GM23338 (cell line): ENCODE results near the gene RSPO1. TPM values are rescaled to one million over a fixed set of nuclear protein-coding genes. Genes with fewer than 3 reads are reported as not detected.

Experiments used
- ATAC-seq: fragments of 200-7000 bp; cut with Tn5 transposase; 3 replicates; pipeline ENCODE4 v1.9.1; 2020
- DNase-seq: peaks from one replicate; pipeline ENCODE4 v3.0.0-alpha.2; 2015; ENCODE audit warnings: low spot score
- H2AFZ ChIP-seq: fragments of 200-600 bp; sonication (generic); 2 replicates; pipeline ENCODE4 v1.8.0; 2016; ENCODE audit warnings: antibody characterized with exemption, mild to moderate bottlenecking, moderate library complexity
- H3F3A ChIP-seq: fragments of 200-600 bp; sonication (generic); replicated peaks from 2 replicates; pipeline ENCODE4 v1.8.0; 2017; ENCODE audit warnings: antibody characterized with exemption, mixed run types, low read depth
- H3K27ac ChIP-seq: fragments of 200-600 bp; sonication (generic); 2 replicates; pipeline ENCODE4 v1.6.1; 2016; ENCODE audit warnings: low read depth
- H3K27me3 ChIP-seq: fragments of 200-600 bp; sonication (generic); 2 replicates; pipeline ENCODE4 v1.8.0; 2016; ENCODE audit warnings: mild to moderate bottlenecking, mixed run types, moderate library complexity; ENCODE audit not compliant: insufficient read depth
- H3K36me3 ChIP-seq: fragments of 200-600 bp; sonication (generic); 2 replicates; pipeline ENCODE4 v1.8.0; 2016; ENCODE audit warnings: mild to moderate bottlenecking; ENCODE audit not compliant: insufficient read depth
- H3K4me1 ChIP-seq: fragments of 200-600 bp; sonication (generic); 2 replicates; pipeline ENCODE4 v1.8.0; 2016; ENCODE audit warnings: mild to moderate bottlenecking, moderate library complexity; ENCODE audit not compliant: insufficient read depth
- H3K4me2 ChIP-seq: fragments of 200-600 bp; sonication (generic); 2 replicates; pipeline ENCODE4 v1.7.1; 2017; ENCODE audit warnings: mixed run types
- H3K4me3 ChIP-seq: fragments of 200-600 bp; sonication (generic); 2 replicates; pipeline ENCODE4 v1.6.1; 2016; ENCODE audit warnings: mixed run types
- H3K79me2 ChIP-seq: fragments of 200-600 bp; sonication (generic); replicated peaks from 2 replicates; pipeline ENCODE4 v1.8.0; 2017; ENCODE audit warnings: mild to moderate bottlenecking; ENCODE audit not compliant: insufficient read depth
- H3K9me2 ChIP-seq: fragments of 200-600 bp; sonication (generic); 2 replicates; pipeline ENCODE4 v1.8.0; 2017; ENCODE audit not compliant: insufficient read depth
- H4K20me1 ChIP-seq: fragments of 200-600 bp; sonication (generic); replicated peaks from 2 replicates; pipeline ENCODE4 v1.8.0; 2017; ENCODE audit warnings: mild to moderate bottlenecking; ENCODE audit not compliant: insufficient read depth
- H3K27ac Mint-ChIP-seq: 2 replicates; pipeline ENCODE4 v1.8.0; 2020; ENCODE audit warnings: inconsistent platforms, mild to moderate bottlenecking, moderate library complexity, mixed read lengths
- H3K27me3 Mint-ChIP-seq: 3 replicates; pipeline ENCODE4 v1.8.0; 2022; ENCODE audit warnings: low read depth, mild to moderate bottlenecking, moderate library complexity, mixed read lengths, inconsistent platforms; ENCODE audit not compliant: insufficient read depth, poor library complexity
- H3K36me3 Mint-ChIP-seq: 3 replicates; pipeline ENCODE4 v1.8.0; 2021; ENCODE audit warnings: low read depth, mild to moderate bottlenecking, inconsistent platforms, moderate library complexity, mixed read lengths
- H3K4me1 Mint-ChIP-seq: 3 replicates; pipeline ENCODE4 v1.8.0; 2020; ENCODE audit warnings: mild to moderate bottlenecking, inconsistent platforms, mixed read lengths
- H3K4me3 Mint-ChIP-seq: 3 replicates; pipeline ENCODE4 v1.8.0; 2021; ENCODE audit warnings: moderate library complexity, mild to moderate bottlenecking, inconsistent platforms, mixed read lengths
- H3K9me3 Mint-ChIP-seq: 3 replicates; pipeline ENCODE4 v1.8.0; 2020; ENCODE audit warnings: moderate library complexity, mild to moderate bottlenecking, inconsistent platforms, mixed read lengths
- CREB1 ChIP-seq: fragments of 250-450 bp; sonication (Bioruptor Pico); IDR thresholded peaks from 2 replicates; pipeline ENCODE4 v1.5.0; 2020; ENCODE audit warnings: low read depth, mild to moderate bottlenecking, moderate library complexity
- EZH2 ChIP-seq: fragments of 200-600 bp; sonication (generic); IDR thresholded peaks from one replicate; pipeline ENCODE4 v1.8.0; 2017; ENCODE audit warnings: antibody characterized with exemption, mild to moderate bottlenecking, low read depth; ENCODE audit not compliant: unreplicated experiment
- EZH2phosphoT487 ChIP-seq: fragments of 200-600 bp; sonication (generic); IDR thresholded peaks from one replicate; pipeline ENCODE4 v1.8.1; 2018; ENCODE audit warnings: antibody characterized with exemption; ENCODE audit not compliant: unreplicated experiment
- JUNB ChIP-seq: IDR thresholded peaks from one replicate; pipeline ENCODE4 v1.6.1; 2016; ENCODE audit warnings: antibody characterized with exemption; ENCODE audit not compliant: unreplicated experiment
- STAT1 ChIP-seq: IDR thresholded peaks from one replicate; pipeline ENCODE4 v1.6.1; 2016; ENCODE audit warnings: antibody characterized with exemption; ENCODE audit not compliant: unreplicated experiment
- ZNF114 ChIP-seq: fragments of 250-450 bp; sonication (Bioruptor Pico); IDR thresholded peaks from 2 replicates; pipeline ENCODE4 v1.5.0; 2020; ENCODE audit warnings: mild to moderate bottlenecking, moderate library complexity
- polyA plus RNA-seq: library from polyadenylated mRNA; unstranded; fragments of >200 nt; fragmentation: Nextera tagmentation; extraction: Ambion mirVana; gene quantifications from 2 replicates; pipeline ENCODE4 v1.2.1, GENCODE V29; 2016
- total RNA-seq: library from RNA; depleted of rRNA; stranded (reverse); fragments of >200 nt; shearing (Covaris generic); gene quantifications from 2 replicates; pipeline ENCODE4 v1.2.3, GENCODE V29; 2014
- TF ChIP-seq, protein P1 (sequence below), 2 experiments: fragments of 200-600 bp in 1 of 2; sonication (generic) in 1 of 2; conservative IDR thresholded peaks; 2 replicates each; pipeline versions ENCODE4 v1.5.1 to v1.6.1; 2016 to 2017; ENCODE audit warnings: antibody characterized with exemption in 2 of 2, low read depth in 2 of 2, mild to moderate bottlenecking in 2 of 2, moderate library complexity in 1 of 2
- TF ChIP-seq, protein P2 (sequence below): IDR thresholded peaks from one replicate; pipeline ENCODE4 v1.6.1; 2018; ENCODE audit warnings: antibody characterized with exemption; ENCODE audit not compliant: unreplicated experiment
- TF ChIP-seq, protein P3 (sequence below): fragments of 250-450 bp; sonication (Bioruptor Pico); IDR thresholded peaks from 2 replicates; pipeline ENCODE4 v1.5.0; 2020; ENCODE audit warnings: mild to moderate bottlenecking, moderate library complexity

Gene RSPO1
- total and polyA plus RNA-seq, 2 experiments from 2014 or later, result 0.11 TPM; not detected in 1

DNA sequence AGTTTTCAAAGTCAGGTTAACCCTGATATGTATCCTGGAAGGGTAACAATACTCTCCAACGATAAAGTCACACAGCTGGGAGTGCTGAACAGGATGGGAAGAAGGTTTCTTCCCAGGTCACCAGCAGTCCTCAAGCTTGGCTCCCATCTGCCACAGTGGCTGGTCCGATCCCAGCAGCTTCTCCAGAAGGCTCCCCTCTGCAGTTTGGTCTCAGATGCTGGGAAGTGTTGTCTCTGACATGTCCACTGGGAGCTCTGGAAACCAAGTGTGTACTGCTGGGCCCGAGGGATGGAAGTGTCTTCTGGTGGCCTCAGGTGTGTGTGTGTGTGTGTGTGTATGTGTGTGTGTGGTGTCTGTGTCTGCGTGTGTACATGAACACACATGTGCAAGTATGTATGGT, 22.5 kb downstream of the RSPO1 start (continued):
- TF ChIP-seq, protein P1, sequence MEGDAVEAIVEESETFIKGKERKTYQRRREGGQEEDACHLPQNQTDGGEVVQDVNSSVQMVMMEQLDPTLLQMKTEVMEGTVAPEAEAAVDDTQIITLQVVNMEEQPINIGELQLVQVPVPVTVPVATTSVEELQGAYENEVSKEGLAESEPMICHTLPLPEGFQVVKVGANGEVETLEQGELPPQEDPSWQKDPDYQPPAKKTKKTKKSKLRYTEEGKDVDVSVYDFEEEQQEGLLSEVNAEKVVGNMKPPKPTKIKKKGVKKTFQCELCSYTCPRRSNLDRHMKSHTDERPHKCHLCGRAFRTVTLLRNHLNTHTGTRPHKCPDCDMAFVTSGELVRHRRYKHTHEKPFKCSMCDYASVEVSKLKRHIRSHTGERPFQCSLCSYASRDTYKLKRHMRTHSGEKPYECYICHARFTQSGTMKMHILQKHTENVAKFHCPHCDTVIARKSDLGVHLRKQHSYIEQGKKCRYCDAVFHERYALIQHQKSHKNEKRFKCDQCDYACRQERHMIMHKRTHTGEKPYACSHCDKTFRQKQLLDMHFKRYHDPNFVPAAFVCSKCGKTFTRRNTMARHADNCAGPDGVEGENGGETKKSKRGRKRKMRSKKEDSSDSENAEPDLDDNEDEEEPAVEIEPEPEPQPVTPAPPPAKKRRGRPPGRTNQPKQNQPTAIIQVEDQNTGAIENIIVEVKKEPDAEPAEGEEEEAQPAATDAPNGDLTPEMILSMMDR (conservative IDR thresholded peaks at IDR 0.05; ENCODE audit: low read depth in 2 of 2), result no peak
- no peak for TF ChIP-seq EZH2phosphoT487
- TF ChIP-seq, protein P2, sequence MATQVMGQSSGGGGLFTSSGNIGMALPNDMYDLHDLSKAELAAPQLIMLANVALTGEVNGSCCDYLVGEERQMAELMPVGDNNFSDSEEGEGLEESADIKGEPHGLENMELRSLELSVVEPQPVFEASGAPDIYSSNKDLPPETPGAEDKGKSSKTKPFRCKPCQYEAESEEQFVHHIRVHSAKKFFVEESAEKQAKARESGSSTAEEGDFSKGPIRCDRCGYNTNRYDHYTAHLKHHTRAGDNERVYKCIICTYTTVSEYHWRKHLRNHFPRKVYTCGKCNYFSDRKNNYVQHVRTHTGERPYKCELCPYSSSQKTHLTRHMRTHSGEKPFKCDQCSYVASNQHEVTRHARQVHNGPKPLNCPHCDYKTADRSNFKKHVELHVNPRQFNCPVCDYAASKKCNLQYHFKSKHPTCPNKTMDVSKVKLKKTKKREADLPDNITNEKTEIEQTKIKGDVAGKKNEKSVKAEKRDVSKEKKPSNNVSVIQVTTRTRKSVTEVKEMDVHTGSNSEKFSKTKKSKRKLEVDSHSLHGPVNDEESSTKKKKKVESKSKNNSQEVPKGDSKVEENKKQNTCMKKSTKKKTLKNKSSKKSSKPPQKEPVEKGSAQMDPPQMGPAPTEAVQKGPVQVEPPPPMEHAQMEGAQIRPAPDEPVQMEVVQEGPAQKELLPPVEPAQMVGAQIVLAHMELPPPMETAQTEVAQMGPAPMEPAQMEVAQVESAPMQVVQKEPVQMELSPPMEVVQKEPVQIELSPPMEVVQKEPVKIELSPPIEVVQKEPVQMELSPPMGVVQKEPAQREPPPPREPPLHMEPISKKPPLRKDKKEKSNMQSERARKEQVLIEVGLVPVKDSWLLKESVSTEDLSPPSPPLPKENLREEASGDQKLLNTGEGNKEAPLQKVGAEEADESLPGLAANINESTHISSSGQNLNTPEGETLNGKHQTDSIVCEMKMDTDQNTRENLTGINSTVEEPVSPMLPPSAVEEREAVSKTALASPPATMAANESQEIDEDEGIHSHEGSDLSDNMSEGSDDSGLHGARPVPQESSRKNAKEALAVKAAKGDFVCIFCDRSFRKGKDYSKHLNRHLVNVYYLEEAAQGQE, result no peak

GRCh38 chr1:37609994-37610393, 24.7 kb downstream of the RSPO1 start:
- H3K27me3 ChIP-seq, result peaks cover 28% of the 10 kb centered on the region; the same call in 1 of the 2 replicates
- H3K27me3 Mint-ChIP-seq, result no peaks in the 10 kb centered on the region
- H3K9me3 Mint-ChIP-seq, result no peaks in the 10 kb centered on the region; the same call in 2 of the 3 replicates
- no peak for TF ChIP-seq EZH2phosphoT487
- no peak for TF ChIP-seq EZH2
- no peak for TF ChIP-seq JUNB
- no peak for TF ChIP-seq STAT1
- TF ChIP-seq, protein P1 (conservative IDR thresholded peaks at IDR 0.05; ENCODE audit: low read depth in 2 of 2), result no peak
- TF ChIP-seq CREB1 (CRISPR knock-in tag), result no peak
- TF ChIP-seq, protein P3, sequence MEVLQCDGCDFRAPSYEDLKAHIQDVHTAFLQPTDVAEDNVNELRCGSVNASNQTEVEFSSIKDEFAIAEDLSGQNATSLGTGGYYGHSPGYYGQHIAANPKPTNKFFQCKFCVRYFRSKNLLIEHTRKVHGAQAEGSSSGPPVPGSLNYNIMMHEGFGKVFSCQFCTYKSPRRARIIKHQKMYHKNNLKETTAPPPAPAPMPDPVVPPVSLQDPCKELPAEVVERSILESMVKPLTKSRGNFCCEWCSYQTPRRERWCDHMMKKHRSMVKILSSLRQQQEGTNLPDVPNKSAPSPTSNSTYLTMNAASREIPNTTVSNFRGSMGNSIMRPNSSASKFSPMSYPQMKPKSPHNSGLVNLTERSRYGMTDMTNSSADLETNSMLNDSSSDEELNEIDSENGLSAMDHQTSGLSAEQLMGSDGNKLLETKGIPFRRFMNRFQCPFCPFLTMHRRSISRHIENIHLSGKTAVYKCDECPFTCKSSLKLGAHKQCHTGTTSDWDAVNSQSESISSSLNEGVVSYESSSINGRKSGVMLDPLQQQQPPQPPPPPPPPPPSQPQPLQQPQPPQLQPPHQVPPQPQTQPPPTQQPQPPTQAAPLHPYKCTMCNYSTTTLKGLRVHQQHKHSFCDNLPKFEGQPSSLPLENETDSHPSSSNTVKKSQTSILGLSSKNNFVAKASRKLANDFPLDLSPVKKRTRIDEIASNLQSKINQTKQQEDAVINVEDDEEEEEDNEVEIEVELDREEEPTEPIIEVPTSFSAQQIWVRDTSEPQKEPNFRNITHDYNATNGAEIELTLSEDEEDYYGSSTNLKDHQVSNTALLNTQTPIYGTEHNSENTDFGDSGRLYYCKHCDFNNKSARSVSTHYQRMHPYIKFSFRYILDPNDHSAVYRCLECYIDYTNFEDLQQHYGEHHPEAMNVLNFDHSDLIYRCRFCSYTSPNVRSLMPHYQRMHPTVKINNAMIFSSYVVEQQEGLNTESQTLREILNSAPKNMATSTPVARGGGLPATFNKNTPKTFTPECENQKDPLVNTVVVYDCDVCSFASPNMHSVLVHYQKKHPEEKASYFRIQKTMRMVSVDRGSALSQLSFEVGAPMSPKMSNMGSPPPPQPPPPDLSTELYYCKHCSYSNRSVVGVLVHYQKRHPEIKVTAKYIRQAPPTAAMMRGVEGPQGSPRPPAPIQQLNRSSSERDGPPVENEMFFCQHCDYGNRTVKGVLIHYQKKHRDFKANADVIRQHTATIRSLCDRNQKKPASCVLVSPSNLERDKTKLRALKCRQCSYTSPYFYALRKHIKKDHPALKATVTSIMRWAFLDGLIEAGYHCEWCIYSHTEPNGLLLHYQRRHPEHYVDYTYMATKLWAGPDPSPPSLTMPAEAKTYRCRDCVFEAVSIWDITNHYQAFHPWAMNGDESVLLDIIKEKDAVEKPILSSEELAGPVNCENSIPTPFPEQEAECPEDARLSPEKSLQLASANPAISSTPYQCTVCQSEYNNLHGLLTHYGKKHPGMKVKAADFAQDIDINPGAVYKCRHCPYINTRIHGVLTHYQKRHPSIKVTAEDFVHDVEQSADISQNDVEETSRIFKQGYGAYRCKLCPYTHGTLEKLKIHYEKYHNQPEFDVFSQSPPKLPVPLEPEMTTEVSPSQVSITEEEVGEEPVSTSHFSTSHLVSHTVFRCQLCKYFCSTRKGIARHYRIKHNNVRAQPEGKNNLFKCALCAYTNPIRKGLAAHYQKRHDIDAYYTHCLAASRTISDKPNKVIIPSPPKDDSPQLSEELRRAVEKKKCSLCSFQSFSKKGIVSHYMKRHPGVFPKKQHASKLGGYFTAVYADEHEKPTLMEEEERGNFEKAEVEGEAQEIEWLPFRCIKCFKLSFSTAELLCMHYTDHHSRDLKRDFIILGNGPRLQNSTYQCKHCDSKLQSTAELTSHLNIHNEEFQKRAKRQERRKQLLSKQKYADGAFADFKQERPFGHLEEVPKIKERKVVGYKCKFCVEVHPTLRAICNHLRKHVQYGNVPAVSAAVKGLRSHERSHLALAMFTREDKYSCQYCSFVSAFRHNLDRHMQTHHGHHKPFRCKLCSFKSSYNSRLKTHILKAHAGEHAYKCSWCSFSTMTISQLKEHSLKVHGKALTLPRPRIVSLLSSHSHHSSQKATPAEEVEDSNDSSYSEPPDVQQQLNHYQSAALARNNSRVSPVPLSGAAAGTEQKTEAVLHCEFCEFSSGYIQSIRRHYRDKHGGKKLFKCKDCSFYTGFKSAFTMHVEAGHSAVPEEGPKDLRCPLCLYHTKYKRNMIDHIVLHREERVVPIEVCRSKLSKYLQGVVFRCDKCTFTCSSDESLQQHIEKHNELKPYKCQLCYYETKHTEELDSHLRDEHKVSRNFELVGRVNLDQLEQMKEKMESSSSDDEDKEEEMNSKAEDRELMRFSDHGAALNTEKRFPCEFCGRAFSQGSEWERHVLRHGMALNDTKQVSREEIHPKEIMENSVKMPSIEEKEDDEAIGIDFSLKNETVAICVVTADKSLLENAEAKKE (CRISPR knock-in tag), result no peak
- TF ChIP-seq ZNF114 (CRISPR knock-in tag), result no peak

More at GRCh38 chr1:37609994-37610393, 24.7 kb downstream of the RSPO1 start:
- H3K79me2 ChIP-seq, result no peaks in the 10 kb centered on the region
- no peaks in the 10 kb centered on the region for H3K4me1 ChIP-seq
- no peak overlapping the region for H3K4me3 ChIP-seq
- no peaks in the 10 kb centered on the region for H3F3A ChIP-seq
- Mint-ChIP-seq H3K36me3 (no peaks in the 10 kb centered on the region), H3K27ac (no peak overlapping the region), H3K4me3 (no peak overlapping the region), H3K4me1 (no peaks in the 10 kb centered on the region)
- H3K9me2 ChIP-seq, result no peaks in the 10 kb centered on the region
- H3K36me3 ChIP-seq, result no peaks in the 10 kb centered on the region
- no peaks in the 10 kb centered on the region for H4K20me1 ChIP-seq
- DNase-seq (no peak), ATAC-seq (no peak)
- H3K27ac ChIP-seq, result no peak overlapping the region
- no peak overlapping the region for H2AFZ ChIP-seq
- no peak overlapping the region for H3K4me2 ChIP-seq
